Ascending aorta (tissue), 2 donors: ENCODE data around the gene RFTN1. TPM values are rescaled to one million over a fixed set of nuclear protein-coding genes. Genes with fewer than 3 reads are reported as not detected.

Source experiments
- DNase-seq, 2 donors: peaks; one replicate each; pipeline ENCODE4 v3.0.0-alpha.2; 2019; ENCODE audit warnings: low spot score in 2 of 2
- H3K27ac ChIP-seq, 2 donors: fragments of 200-600 bp; sonication (generic); one replicate each; pipeline ENCODE4 v1.5.1; 2016 to 2017; ENCODE audit warnings: mild to moderate bottlenecking in 1 of 2
- H3K27me3 ChIP-seq: fragments of 200-600 bp; sonication (generic); one replicate; pipeline ENCODE4 v1.5.1; 2017
- H3K36me3 ChIP-seq, 2 donors: fragments of 200-600 bp; sonication (generic); one replicate each; pipeline ENCODE4 v1.5.1; 2016
- H3K4me1 ChIP-seq, 2 donors: fragments of 200-600 bp; sonication (generic); one replicate each; pipeline ENCODE4 v1.5.1; 2016 to 2017; ENCODE audit warnings: mild to moderate bottlenecking in 1 of 2
- H3K4me3 ChIP-seq, 2 donors: fragments of 200-600 bp; sonication (generic); one replicate each; pipeline ENCODE4 v1.5.1; 2016 to 2017; ENCODE audit warnings: mild to moderate bottlenecking in 1 of 2
- H3K9me3 ChIP-seq, 2 donors: fragments of 200-600 bp; sonication (generic); one replicate each; pipeline ENCODE4 v1.5.1; 2016
- CTCF ChIP-seq, 3 experiments: fragments of 200-600 bp in 2 of 3; fragments of 450-650 bp in 1 of 3; sonication (generic) in 2 of 3; IDR thresholded peaks; one replicate each; pipeline ENCODE4 v1.5.1; 2016 to 2019; ENCODE audit warnings: antibody characterized with exemption in 3 of 3, mild to moderate bottlenecking in 1 of 3, moderate library complexity in 1 of 3
- intact Hi-C: fragments of 100-400 bp; cut with DNase I; formaldehyde crosslinking; loops from one replicate; pipeline ENCODE4 v1.15.1; 2023
- total RNA-seq: library from RNA; depleted of rRNA; stranded (reverse); fragments of >200 nt; gene quantifications from one replicate; pipeline ENCODE4 v1.1.0, GENCODE V29; 2016

Gene RFTN1
- total RNA-seq, 1 donor from 2014 or later, result 72.6 TPM

- Histone ChIP-seq H3K4me3 (no peak overlapping the region), H3K9me3 (no peaks in the 10 kb centered on the region), H3K36me3 (peaks cover 0 to 1% of the 10 kb centered on the region in 2 donors), H3K27me3 (no peaks in the 10 kb centered on the region), H3K27ac (no peak overlapping the region), H3K4me1 (peaks cover 6 to 10% of the 10 kb centered on the region in 2 donors)
- DNase-seq, result no peak
- intact Hi-C loops, result no loop called here
- TF ChIP-seq CTCF (IDR thresholded peaks at IDR 0.05), result no peak
Measured at GRCh38 chr3:16426029-16426400, 87.5 kb downstream of the RFTN1 start.

- no peak for DNase-seq
- H3K4me1 ChIP-seq, result peaks cover 6 to 7% of the 10 kb centered on the region in 2 donors
- H3K4me3 ChIP-seq, result no peak overlapping the region
- no peak overlapping the region for H3K27ac ChIP-seq
- no peaks in the 10 kb centered on the region for H3K27me3 ChIP-seq
- TF ChIP-seq CTCF (IDR thresholded peaks at IDR 0.05), result no peak
- no peaks in the 10 kb centered on the region for H3K36me3 ChIP-seq
- intact Hi-C loops, result no loop called here
- no peaks in the 10 kb centered on the region for H3K9me3 ChIP-seq
Measured at GRCh38 chr3:16425398-16426028, 88.0 kb downstream of the RFTN1 start.

- Histone ChIP-seq H3K27ac (no peak overlapping the region), H3K9me3 (no peaks in the 10 kb centered on the region), H3K27me3 (no peaks in the 10 kb centered on the region), H3K36me3 (no peaks in the 10 kb centered on the region), H3K4me1 (peaks cover 6 to 7% of the 10 kb centered on the region in 2 donors), H3K4me3 (no peak overlapping the region)
- no peak for DNase-seq
- TF ChIP-seq CTCF (IDR thresholded peaks at IDR 0.05), result no peak
- intact Hi-C loops, result no loop called here
Measured at GRCh38 chr3:16423947-16424673, 89.4 kb downstream of the RFTN1 start.

GRCh38 chr3:16423298-16423697 lies 90.2 kb downstream of the RFTN1 start:
- DNase-seq, result no peak
- H3K4me3 ChIP-seq, result no peak overlapping the region
- H3K4me1 ChIP-seq, result peaks cover 6 to 7% of the 10 kb centered on the region in 2 donors
- no peak overlapping the region for H3K27ac ChIP-seq
- H3K27me3 ChIP-seq, result no peaks in the 10 kb centered on the region
- H3K9me3 ChIP-seq, result no peaks in the 10 kb centered on the region
- intact Hi-C loops, result no loop called here
- TF ChIP-seq CTCF (IDR thresholded peaks at IDR 0.05), result no peak
- H3K36me3 ChIP-seq, result no peaks in the 10 kb centered on the region

- DNase-seq, result no peak
- Histone ChIP-seq H3K4me3 (no peak overlapping the region), H3K27me3 (no peaks in the 10 kb centered on the region), H3K36me3 (no peaks in the 10 kb centered on the region), H3K27ac (no peak overlapping the region), H3K9me3 (no peaks in the 10 kb centered on the region), H3K4me1 (peaks cover 0 to 9% of the 10 kb centered on the region in 2 donors)
- TF ChIP-seq CTCF (IDR thresholded peaks at IDR 0.05), result no peak
- intact Hi-C loops, result no loop called here
Measured at GRCh38 chr3:16419640-16420241, 93.8 kb downstream of the RFTN1 start.
